ENCODE measurements around the gene TMED10.
"Not testable (repeated sequence)": the region's sequence is repeated elsewhere in the genome, so short reads cannot be mapped to it uniquely, and the experiment has no call there.

The TMED10 gene

DNA sequence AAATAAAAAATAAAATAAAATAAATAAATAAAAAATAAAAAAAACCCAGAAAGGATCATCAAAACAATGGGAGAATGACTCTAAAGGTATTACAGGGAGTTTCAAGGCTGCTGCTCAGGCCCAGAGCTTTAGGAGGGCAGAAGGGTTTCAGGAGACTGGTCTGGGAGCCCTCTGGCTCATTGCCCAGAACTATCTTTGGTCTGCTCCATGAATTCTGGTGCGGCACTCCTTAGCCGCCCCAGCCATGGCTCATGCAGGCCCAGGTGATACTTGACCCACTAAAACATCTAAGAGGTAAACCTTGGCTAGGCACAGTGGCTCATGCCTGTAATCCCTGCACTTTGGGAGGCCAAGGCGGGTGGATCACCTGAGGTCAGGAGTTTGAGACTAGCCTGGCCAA lies 14.7 kb upstream of the TMED10 start:
- DNase-seq (ENCODE audit: low read depth in 2 of 2): no peak

DNA sequence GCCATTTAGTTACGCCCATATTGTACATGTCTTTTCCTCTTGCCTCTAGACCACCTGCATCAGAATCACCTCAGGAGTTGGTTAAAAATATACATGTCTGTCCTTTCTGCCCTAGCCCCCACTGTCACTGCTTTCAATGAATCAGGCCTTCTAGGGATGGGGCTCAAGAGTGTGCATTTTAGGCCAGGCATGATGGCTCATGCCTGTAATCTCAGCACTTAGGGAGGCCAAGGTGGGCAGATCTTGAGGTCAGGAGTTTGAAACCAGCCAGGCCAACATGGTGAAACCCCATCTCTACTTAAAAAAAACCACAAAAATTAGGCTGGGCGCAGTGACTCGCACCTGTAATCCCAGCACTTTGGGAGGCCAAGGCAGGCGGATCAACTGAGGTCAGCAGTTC lies 13.6 kb upstream of the TMED10 start:
- DNase-seq (ENCODE audit: low read depth in 2 of 2): no peak

DNA sequence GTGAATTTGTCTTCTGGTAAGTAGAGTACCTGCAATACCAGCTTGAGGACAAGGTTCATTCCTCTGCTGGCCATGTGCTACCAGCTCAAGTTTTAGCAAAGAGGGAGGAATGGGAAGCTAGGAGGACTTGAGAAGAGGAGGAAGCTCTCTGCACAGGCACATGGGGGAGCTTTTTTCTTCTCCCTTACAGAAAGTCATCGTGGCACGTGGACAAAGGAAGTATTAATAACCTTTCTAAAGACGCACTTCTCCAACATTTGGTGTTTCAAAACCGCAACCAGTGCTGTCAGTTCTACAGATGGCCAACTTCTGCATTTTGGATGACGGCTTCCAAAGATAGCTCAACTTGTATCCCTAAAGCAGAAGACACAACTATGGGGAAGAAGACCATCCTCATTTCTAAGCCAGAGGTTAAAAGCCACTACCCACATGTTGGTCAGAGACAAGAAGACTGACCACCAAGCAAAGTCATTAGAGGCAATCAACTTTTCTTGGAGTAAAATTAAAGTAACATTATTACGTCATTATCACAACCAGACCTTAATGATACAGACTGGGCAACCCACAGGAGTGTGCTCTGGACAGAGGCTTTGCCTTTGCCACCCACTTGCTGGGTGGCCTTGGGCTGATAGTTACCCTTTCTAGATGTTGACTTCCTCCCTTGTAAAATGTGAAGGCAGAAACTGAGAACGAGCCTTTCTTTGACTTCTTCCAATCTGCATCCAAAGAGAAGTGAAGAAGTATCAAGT lies 12.3 kb upstream of the TMED10 start:
- no peak for DNase-seq (ENCODE audit: low read depth in 2 of 2)

DNA sequence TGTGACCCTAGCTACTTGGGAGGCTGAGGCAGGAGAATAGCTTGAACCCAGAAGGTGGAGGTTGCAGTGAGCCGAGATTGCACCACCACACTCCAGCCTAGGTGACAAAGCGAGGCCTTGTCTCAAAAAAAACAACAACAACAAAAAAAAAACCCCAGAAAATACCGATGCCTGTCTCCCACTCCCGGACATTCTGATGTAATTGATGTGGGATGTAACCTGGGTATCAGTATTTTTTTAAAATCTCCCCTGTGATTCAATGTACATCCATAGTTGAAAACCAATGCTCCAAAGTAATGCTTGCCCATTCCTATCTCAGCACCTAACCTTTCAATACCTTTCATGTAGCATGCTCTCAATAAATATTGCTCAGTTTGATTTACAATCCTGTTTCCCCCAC lies 11.7 kb upstream of the TMED10 start:
- no peak for DNase-seq (ENCODE audit: low read depth in 2 of 2)

DNA sequence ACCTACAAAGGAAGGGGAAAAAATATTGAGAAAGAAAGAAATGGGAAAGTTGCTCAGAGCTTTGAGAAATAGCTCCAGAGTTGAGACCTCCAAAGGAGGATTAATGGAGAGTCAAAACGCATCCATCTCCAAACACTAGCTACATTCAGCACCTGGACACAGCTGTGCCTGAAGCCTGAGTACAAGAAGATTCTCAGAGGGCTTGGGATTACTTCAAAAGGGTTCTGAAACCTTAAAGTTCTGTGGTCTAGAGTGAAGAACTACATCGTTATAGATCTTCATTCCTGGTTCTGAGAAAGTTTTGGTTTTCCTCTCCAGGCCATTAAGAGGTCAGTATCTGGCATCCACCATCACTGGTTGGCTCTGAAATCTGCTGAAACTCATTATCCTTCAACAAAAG lies 10.5 kb upstream of the TMED10 start:
- DNase-seq (ENCODE audit: low read depth in 2 of 2): no peak

DNA sequence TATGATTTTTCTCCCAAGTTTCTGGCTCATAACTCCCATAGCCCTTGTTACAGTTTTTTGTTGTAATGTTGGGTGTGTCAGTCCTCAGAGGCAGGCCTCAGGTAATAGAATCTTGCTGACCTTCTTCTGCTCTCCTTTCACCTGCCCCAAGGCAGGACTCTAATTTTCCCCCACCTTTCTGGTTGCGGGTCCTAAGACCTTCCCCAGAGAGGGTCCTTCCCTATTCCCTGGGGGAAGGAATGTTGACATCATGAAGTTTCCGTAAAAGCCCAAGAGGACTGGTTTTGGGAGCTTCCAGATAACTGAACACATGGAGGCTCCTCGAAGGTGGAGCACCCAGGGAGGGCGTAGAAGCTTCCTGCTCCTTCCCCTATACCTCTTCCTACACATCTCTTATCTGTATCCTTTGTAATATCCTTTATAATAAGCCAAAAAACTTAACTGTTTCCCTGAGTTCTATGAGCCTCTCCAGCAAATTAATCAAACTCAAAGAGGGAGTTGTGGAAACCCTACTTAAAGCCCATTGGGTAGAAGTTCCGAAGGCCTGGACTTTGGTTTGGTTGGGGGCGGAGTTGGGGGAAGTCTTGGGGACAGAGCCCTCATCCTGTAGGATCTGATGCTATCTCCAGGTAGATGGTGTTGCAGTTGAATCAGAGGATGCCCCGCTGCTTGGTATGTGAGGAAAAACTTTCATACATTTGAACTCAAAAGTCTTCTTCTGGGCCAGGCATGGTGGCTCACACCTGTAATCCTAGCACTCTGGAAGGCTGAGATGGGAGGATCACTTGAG lies 9.0 kb upstream of the TMED10 start:
- no peak for DNase-seq (ENCODE audit: low read depth in 2 of 2)

DNA sequence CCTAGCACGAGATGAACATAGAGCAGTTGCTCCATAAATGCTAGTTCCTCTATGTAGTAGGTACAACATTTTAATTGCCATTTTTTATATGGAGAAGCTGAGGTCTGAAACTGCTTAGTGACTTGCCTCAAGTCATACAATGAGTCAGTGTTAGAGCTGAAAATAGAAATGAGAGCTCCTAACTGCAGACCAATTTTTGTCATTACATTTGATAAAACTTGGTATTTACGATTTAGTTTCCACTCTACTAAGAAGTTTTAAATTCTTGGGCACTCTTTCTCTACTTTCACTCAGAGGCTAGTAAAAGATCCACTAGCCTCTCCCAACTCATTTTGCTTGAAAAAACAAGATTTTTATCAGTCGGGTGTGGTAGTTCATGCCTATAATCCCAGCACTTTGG lies 8.1 kb upstream of the TMED10 start:
- no peak for DNase-seq (ENCODE audit: low read depth in 2 of 2)

DNA sequence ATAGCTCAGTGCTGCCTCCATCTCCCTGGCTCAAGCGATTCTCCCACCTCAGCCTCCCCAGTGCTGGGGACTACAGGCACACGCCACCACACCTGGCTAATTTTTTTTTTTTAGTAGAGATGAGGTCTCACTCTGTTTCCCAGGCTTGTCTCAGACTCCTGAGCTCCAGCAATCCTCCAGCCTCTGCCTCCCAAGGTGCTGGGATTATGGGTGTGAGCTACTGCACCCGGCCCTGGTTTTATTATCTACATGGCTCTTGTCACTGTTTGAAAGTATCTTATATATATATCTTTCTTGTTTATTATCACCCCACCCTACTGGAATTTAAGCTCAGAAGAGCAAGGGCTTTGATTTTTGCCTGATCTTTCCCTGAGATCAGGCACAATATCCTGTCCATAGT lies 7.6 kb upstream of the TMED10 start:
- no peak for DNase-seq (ENCODE audit: low read depth in 2 of 2)

DNA sequence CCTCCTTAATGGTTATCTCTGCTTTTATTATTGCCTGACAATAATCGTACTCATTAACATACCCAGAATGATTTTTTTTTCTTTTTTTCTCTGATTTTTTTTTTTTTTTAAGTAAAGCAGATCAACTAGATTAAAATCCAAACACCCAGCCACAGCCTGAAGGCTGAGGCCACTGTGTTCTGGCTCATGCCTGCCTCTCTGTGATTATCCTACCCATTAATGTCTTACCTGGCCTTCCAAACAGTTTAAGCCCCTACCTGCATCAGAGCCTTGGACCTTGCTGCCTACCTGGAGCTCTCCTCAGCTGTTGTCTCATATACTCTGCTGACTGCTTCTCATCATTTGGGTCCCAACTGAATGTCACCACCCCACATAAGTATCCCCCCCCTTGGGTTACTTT lies 6.8 kb upstream of the TMED10 start:
- DNase-seq (ENCODE audit: low read depth in 2 of 2): no peak

DNA sequence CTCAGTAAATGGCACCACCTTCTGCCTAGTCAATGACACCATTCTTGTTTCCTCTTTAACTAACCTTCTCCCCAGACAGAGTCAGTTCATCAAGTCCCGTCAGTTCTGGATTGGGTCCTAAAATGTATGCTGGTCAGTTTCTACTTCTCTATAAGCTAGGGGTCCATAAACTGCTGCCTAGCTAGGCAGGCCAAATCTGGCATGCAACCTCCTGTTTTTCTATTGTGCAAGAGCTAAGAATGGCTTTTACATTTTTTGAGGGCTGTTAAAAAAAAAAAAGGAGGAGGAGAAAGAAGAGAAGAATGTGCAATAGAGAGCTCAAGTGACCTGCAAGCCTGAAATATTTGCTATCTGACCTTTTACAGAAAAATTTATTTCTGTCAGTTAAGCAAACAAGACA lies 6.4 kb upstream of the TMED10 start:
- DNase-seq (ENCODE audit: low read depth in 2 of 2): no peak

DNA sequence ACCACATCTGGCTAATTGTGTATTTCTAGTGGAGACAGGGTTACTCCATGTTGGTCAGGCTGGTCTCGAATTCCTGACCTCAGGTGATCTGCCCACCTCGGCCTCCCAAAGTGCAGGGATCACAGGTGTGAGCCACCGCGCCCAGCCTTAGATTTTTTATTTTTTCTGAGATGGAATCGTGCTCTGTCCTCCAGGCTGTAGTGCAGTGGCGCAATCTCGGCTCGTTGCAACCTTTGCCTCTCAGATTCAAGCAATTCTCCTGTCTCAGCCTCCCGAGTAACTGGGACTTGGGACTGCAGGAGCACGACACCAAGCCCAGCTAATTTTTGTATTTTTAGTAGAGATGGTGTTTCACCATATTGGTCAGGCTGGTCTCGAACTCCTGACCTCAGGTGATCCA lies 5.8 kb upstream of the TMED10 start:
- not testable (repeated sequence) for DNase-seq (ENCODE audit: low read depth in 2 of 2)

DNA sequence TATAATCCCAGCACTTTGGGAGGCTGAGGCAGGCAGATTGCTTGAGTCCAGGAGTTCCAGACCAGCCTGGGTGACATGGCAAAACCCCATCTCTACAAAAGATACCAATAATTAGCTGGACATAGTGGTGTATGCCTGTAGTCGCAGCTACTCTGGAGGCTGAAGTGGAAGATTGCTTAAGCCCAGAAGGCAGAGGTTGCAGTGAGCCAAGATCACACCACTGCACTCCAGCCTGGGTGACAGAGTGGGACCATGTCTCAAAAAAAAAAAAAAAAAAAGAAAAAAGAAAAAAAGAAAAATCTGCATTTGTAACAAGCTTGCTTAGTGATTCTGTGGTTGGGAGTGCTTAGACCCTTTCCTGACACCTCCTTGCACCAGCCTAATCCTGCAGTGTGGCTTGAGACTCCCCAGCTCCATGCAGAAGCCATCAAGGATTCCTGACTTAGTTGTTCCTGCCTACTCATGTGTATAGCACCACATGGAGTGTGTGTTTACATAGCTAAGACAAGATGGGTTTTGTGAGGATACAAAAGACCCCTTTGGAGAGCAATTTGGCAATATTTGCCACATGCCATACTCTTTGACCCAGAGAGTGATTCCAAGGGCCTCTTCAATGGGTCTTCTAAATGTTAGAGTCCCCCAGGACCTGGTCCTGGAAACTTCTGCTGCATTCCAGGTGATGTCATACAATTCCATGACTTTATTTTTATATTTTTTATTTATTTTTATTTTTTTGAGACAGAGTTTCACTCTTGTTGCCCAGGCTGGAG lies 5.1 kb upstream of the TMED10 start:
- DNase-seq (ENCODE audit: low read depth in 2 of 2): no peak

DNA sequence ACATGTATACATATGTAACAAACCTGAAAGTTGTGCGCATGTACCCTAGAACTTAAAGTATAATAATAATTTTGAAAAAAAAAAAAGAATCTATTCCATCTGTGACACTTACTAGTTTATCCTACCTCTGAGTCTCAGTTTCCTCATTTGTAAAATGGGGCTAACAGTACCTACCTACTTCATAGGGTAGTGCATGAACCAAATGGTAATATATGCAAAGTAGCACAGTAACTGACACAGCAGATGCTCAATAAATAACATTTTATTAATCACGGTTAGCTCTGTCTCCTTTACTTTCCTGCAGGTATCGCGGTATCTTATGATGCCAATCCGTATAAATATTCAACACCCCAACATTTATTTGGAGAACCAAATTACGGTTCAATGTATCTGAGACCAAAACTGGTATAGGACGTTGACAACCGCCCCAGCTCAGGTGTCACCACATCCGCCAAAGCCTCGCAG lies 703 bp downstream of the TMED10 start:
- no peak for DNase-seq (ENCODE audit: low read depth in 2 of 2)

DNA sequence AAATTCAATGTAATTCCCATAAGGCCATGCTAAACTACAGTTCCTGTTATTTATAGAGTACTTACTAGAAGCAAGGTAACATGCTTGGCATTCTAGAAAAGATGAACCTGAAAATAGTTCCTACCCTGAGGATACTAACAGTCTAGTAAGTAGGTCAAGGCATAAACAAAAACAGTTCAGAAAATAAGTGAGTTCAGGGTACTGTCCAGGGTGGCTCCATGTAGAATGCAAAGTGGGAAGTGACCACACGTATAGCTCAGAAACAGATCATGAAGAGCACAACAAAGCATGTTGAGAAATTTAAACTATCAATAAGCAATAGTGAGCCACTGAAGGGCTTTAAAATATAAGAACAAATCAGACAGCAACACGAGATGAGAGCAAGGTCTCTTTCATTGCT lies 2.3 kb downstream of the TMED10 start:
- DNase-seq (ENCODE audit: low read depth in 2 of 2): no peak

DNA sequence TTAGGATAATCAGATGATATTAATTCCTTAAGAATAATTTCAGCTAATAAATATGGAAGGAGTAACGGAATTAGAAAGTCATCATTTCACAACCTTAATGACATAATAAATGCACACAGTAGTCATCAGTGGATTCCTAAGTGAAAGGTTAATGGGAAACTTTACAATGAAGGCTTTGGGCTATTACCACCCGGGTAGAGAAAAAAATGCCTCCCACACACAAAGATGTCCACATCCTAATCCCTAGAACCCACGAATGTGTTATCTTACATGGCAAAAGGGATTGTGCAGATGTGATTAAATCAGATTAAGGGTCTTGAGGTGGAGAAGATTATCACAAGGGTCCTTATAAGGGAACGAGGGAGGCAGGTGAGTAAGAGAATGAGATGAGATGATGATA lies 5.6 kb downstream of the TMED10 start:
- no peak for DNase-seq (ENCODE audit: low read depth in 2 of 2)

DNA sequence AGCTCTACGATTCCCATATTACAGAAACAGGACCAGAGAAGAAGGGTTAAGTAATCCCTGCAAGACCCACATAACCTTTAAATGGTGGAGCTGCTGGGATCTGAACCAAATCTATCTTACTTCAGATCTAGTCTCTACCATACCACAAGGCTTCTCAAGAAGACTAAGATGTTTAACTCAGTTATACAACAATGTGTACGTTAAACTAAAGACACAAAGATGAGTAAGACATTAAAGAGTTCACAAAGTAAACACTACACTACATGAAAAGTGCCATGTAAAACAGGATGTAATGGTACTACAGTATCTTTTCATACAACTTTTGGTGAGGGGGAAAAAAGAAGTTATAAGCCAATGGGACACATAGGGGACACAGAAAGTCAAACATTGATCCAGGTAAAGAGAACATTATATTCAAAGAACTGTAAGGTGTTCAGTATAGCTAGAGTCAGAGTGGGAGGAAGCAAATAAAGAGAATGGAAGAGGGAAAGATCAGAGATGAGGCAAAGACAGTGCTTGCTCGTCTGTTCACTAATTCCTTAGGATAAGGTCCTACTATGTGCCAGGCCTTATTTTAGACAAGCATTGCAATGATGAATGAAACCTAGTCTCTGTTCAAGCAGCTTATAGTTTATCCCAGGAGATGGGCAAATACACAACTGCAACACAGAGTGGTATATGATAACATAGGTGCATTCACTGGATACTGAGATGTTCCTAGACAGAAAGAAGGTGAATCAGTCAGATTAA lies 7.7 kb downstream of the TMED10 start:
- no peak for DNase-seq (ENCODE audit: low read depth in 2 of 2)

DNA sequence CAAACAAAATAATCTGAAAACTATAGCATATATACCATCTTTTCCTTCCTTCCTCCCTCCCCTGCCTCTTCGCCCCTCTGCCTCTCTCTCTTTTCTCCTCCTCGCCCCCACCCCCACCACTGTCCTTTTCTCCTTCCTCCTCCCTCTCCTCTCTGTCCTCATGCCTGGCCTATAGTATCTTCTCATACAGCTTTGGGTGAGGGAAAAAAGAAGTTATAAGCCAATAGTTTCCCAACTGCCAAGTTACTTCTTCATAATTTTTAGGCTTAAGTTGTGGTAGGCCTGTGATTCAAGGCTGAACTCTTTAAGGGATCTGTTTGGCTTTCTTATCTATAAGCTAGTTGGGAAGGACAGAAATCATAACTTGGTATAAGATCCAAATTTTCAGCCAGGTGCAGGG lies 9.1 kb downstream of the TMED10 start:
- no peak for DNase-seq (ENCODE audit: low read depth in 2 of 2)

DNA sequence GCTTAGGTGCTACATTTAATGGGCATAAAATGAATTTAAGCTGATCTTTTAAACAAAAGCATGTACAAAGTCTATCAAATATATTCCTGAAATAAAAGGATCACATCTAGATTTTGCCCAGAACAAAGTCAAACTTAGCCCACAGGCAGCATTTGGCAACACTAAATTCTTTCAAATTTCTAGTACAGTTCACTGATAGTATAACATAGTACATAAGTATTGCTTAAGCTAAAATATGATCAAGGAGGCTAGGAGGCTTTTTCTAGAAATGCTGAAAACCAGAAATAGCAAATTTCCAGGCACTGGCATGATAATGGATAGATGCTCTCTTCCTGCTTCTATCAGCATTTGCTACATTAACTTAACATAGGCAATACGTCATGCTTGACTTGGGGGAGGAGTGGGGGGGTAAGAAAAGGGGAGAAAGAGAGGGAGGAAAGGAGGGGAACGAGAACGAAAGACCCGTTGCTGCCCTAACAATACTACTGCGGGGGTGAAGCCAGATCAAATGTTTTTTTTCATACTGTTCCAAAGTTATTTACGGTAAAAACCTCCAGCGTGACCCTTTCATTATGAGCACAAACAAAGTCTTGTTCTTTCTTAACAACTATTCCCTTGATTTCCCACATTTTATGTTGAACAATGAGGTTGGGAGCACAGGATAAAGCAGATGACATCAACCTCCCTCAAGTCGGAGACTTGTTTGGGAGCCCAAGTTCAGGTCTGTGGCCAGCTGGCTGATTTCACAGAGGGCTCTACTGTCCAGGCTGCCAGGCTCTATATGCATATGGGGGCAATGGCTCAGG lies 10.6 kb downstream of the TMED10 start:
- no peak for DNase-seq (ENCODE audit: low read depth in 2 of 2)

DNA sequence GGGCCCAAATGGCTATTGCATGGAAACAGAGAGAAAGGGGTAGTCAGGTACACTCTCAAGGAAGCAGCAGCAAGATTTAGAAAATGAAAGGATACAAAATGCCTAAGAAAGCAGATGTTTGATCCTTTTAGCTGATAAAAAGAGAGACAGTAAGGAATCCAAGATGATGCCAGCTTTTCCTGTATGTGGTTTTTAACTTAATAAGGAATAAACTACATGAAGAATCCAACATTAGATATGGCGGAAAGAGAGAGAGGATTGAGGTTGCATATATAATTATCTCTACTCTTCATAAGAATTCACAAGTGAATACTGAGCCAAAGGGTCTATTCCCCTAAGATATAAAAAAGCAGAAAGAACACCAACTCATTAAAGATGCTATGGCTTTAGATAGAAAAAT lies 11.6 kb downstream of the TMED10 start:
- no peak for DNase-seq (ENCODE audit: low read depth in 2 of 2)

DNA sequence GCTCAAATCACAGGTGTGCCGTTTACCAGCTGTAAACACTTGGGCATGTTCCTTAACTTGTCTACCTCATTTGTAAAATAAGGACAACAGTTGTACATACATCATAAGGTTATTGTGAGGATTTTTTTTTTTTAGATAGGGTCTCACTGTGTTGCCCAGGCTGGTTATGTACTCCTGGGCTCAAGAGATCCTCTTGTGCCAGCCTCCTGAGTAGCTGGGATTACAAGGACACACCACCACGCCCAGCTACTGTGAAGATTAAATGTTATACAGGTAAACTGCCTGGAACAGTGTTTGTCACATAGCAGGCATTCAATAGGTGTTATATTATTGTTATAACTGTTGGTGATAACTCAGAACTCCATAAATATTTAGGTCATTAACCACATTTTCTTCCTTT lies 12.7 kb downstream of the TMED10 start:
- no peak for DNase-seq (ENCODE audit: low read depth in 2 of 2)

DNA sequence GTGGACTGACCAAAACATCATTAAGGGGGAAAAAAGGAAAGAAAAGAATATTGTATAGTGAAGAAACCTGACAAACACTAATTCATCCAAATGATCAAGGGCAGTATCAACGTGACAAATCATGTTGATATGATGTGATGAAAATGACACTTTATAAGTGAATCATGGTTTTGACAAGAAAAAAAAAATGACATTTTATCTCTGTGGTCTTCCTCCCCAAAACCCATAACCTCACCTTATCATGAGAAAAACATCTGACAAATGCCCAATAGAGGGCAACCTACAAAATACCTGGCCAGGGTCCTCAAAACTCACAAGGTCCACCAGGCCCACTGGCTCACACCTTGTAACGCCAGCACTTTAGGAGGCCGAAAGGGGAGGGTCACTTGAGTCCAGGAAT lies 13.8 kb downstream of the TMED10 start:
- DNase-seq (ENCODE audit: low read depth in 2 of 2): no peak

Measured in stimulated activated CD8-positive, alpha-beta memory T cell treated with anti-CD3 and anti-CD28 coated beads, Interleukin-15, amount 100 ng/mL, for 4 hours (primary cell).